Measurements from ENCODE around the gene RASGRP2. TPM values are rescaled to one million over a fixed set of nuclear protein-coding genes. Genes with fewer than 3 reads are reported as not detected.

RASGRP2 gene
- polyA plus RNA-seq, 1 donor (not counting 4 experiments of a cell fraction or from before 2014, with no cell fraction given), result 0.49 TPM

GRCh38 chr11:64695548-64695947, 48.4 kb downstream of the RASGRP2 start:
- FAIRE-seq (no peak), DNase-seq (ENCODE audit: low read depth, low spot score) (no peak)
- Histone ChIP-seq H3K27ac (ENCODE audit: control insufficient read depth, insufficient read depth, low read length) (no peak overlapping the region), H3K4me1 (ENCODE audit: control insufficient read depth, extremely low read depth, insufficient read depth, low read length) (no peaks in the 10 kb centered on the region), H3K4me3 (ENCODE audit: control insufficient read depth in 2 of 3, extremely low read depth in 1 of 3, insufficient read depth in 2 of 3, low read depth in 1 of 3, low read length in 3 of 3) (no peak overlapping the region), H3K9me1 (ENCODE audit: control insufficient read depth, extremely low read depth, insufficient read depth, low read length) (no peaks in the 10 kb centered on the region), H3K36me3 (ENCODE audit: control insufficient read depth in 2 of 2, extremely low read depth in 1 of 2, insufficient read depth in 2 of 2, low read length in 2 of 2) (no peaks in the 10 kb centered on the region), H3K27me3 (ENCODE audit: control insufficient read depth, extremely low read depth, insufficient read depth, low read length) (peaks cover 57% of the 10 kb centered on the region), H4K20me1 (ENCODE audit: control insufficient read depth, extremely low read depth, insufficient read depth, low read length) (no peaks in the 10 kb centered on the region), H2AFZ (ENCODE audit: control insufficient read depth, low read length) (no peak overlapping the region), H3K9ac (ENCODE audit: control insufficient read depth, extremely low read depth, insufficient read depth, low read length) (no peak overlapping the region), H3K9me3 (ENCODE audit: control insufficient read depth, low read depth, low read length) (no peaks in the 10 kb centered on the region), H3K4me2 (ENCODE audit: control insufficient read depth, extremely low read depth, insufficient read depth, low read depth, low read length) (no peak overlapping the region), H3K79me2 (ENCODE audit: control insufficient read depth, insufficient read depth, low read length) (no peaks in the 10 kb centered on the region)
- dilution Hi-C loops (cut with MboI; ENCODE audit: extremely low pct_ligation_motif_present, low sequenced_read_pairs), result no loop called here
- TF ChIP-seq EZH2 (IDR thresholded peaks at IDR 0.05; ENCODE audit: low read length), result no peak
- TF ChIP-seq CTCF (optimal IDR thresholded peaks at IDR 0.05 in 1 of 3, IDR thresholded peaks at IDR 0.05 in 1 of 3, conservative IDR thresholded peaks at IDR 0.05 in 1 of 3; ENCODE audit: extremely low read depth in 1 of 3, insufficient read depth in 2 of 3, low read length in 3 of 3), result no peak

- no peak overlapping the region for H2AFZ ChIP-seq (ENCODE audit: control insufficient read depth, low read length)
- no peaks in the 10 kb centered on the region for H3K79me2 ChIP-seq (ENCODE audit: control insufficient read depth, insufficient read depth, low read length)
- H3K9me1 ChIP-seq (ENCODE audit: control insufficient read depth, extremely low read depth, insufficient read depth, low read length), result no peaks in the 10 kb centered on the region
- H4K20me1 ChIP-seq (ENCODE audit: control insufficient read depth, extremely low read depth, insufficient read depth, low read length), result no peaks in the 10 kb centered on the region
- H3K4me1 ChIP-seq (ENCODE audit: control insufficient read depth, extremely low read depth, insufficient read depth, low read length), result no peaks in the 10 kb centered on the region
- no peak for FAIRE-seq
- no peak for TF ChIP-seq CTCF (optimal IDR thresholded peaks at IDR 0.05 in 1 of 3, IDR thresholded peaks at IDR 0.05 in 1 of 3, conservative IDR thresholded peaks at IDR 0.05 in 1 of 3; ENCODE audit: extremely low read depth in 1 of 3, insufficient read depth in 2 of 3, low read length in 3 of 3)
- TF ChIP-seq EZH2 (IDR thresholded peaks at IDR 0.05; ENCODE audit: low read length), result no peak
- H3K4me3 ChIP-seq (ENCODE audit: control insufficient read depth in 2 of 3, extremely low read depth in 1 of 3, insufficient read depth in 2 of 3, low read depth in 1 of 3, low read length in 3 of 3), result no peak overlapping the region
- H3K4me2 ChIP-seq (ENCODE audit: control insufficient read depth, extremely low read depth, insufficient read depth, low read depth, low read length), result no peak overlapping the region
- no peaks in the 10 kb centered on the region for H3K36me3 ChIP-seq (ENCODE audit: control insufficient read depth in 2 of 2, extremely low read depth in 1 of 2, insufficient read depth in 2 of 2, low read length in 2 of 2)
- DNase-seq (ENCODE audit: low read depth, low spot score), result no peak
- H3K9ac ChIP-seq (ENCODE audit: control insufficient read depth, extremely low read depth, insufficient read depth, low read length), result no peak overlapping the region
- dilution Hi-C loops (cut with MboI; ENCODE audit: extremely low pct_ligation_motif_present, low sequenced_read_pairs), result no loop called here
- peaks cover 51% of the 10 kb centered on the region for H3K27me3 ChIP-seq (ENCODE audit: control insufficient read depth, extremely low read depth, insufficient read depth, low read length)
- H3K9me3 ChIP-seq (ENCODE audit: control insufficient read depth, low read depth, low read length), result no peaks in the 10 kb centered on the region
- no peak overlapping the region for H3K27ac ChIP-seq (ENCODE audit: control insufficient read depth, insufficient read depth, low read length)
These were observed 49.0 kb downstream of the RASGRP2 start for GRCh38 chr11:64694821-64695365.

Data from keratinocyte (primary cell).